HEK293 (cell line): ENCODE measurements around the gene RTN1.

Source experiments
- CTCF ChIP-seq: fragments of 450-650 bp; formaldehyde crosslinking; IDR thresholded peaks from 2 replicates; pipeline ENCODE4 v1.5.1; 2016; ENCODE audit warnings: missing biosample characterization, missing genetic modification characterization
- KLF16 ChIP-seq: fragments of 450-650 bp; formaldehyde crosslinking; IDR thresholded peaks from 2 replicates; pipeline ENCODE4 v1.5.1; 2017; ENCODE audit warnings: missing biosample characterization, missing genetic modification characterization
- PRDM10 ChIP-seq: fragments of 450-650 bp; formaldehyde crosslinking; IDR thresholded peaks from 2 replicates; pipeline ENCODE4 v1.5.1; 2016; ENCODE audit warnings: missing biosample characterization, missing genetic modification characterization
- RBAK ChIP-seq: fragments of 450-650 bp; formaldehyde crosslinking; IDR thresholded peaks from 2 replicates; pipeline ENCODE4 v1.5.1; 2016; ENCODE audit warnings: missing biosample characterization, missing genetic modification characterization
- REST ChIP-seq: fragments of 450-650 bp; formaldehyde crosslinking; IDR thresholded peaks from 2 replicates; pipeline ENCODE4 v1.5.1; 2016; ENCODE audit warnings: missing biosample characterization, missing genetic modification characterization
- YY1 ChIP-seq: fragments of 450-650 bp; formaldehyde crosslinking; IDR thresholded peaks from 2 replicates; pipeline ENCODE4 v1.5.1; 2018; ENCODE audit warnings: missing biosample characterization, missing genetic modification characterization
- ZNF37A ChIP-seq: fragments of 450-650 bp; IDR thresholded peaks from 2 replicates; pipeline ENCODE4 v1.5.1; 2018; ENCODE audit warnings: missing biosample characterization, missing genetic modification characterization
- ZNF423 ChIP-seq: fragments of 450-650 bp; formaldehyde crosslinking; IDR thresholded peaks from 2 replicates; pipeline ENCODE4 v1.5.1; 2016; ENCODE audit warnings: missing biosample characterization, missing genetic modification characterization
- ZNF555 ChIP-seq: fragments of 450-650 bp; formaldehyde crosslinking; conservative IDR thresholded peaks from 2 replicates; pipeline ENCODE4 v1.5.1; 2017; ENCODE audit warnings: missing biosample characterization, mild to moderate bottlenecking, missing genetic modification characterization, inconsistent platforms
- ZNF580 ChIP-seq: fragments of 450-650 bp; formaldehyde crosslinking; IDR thresholded peaks from 2 replicates; pipeline ENCODE4 v1.5.1; 2016; ENCODE audit warnings: missing biosample characterization, missing genetic modification characterization
- ZNF654 ChIP-seq: fragments of 450-650 bp; formaldehyde crosslinking; IDR thresholded peaks from 2 replicates; pipeline ENCODE4 v1.5.1; 2016; ENCODE audit warnings: low read depth, missing biosample characterization, missing genetic modification characterization
- ZSCAN18 ChIP-seq: fragments of 450-650 bp; formaldehyde crosslinking; IDR thresholded peaks from 2 replicates; pipeline ENCODE4 v1.5.1; 2016; ENCODE audit warnings: missing biosample characterization, missing genetic modification characterization

GRCh38 chr14:59638885-59639284 lies 231.7 kb downstream of the RTN1 start:
- TF ChIP-seq ZNF555 (tag by site-specific recombination) = no peak
- TF ChIP-seq CTCF (tag by site-specific recombination) = no peak
- TF ChIP-seq RBAK = no peak
- TF ChIP-seq ZNF580 = no peak
- no peak for TF ChIP-seq ZSCAN18
- TF ChIP-seq REST (tag by site-specific recombination) = no peak
- no peak for TF ChIP-seq ZNF654 (tag by site-specific recombination)
- TF ChIP-seq ZNF423 (tag by site-specific recombination) = no peak
- no peak for TF ChIP-seq YY1 (tag by site-specific recombination)
- TF ChIP-seq PRDM10 (tag by site-specific recombination) = no peak
- TF ChIP-seq ZNF37A = no peak
- TF ChIP-seq KLF16 (tag by site-specific recombination) = no peak
